Caco-2 (cell line): ENCODE results near the gene FBF1. TPM values are rescaled to one million over a fixed set of nuclear protein-coding genes. Genes with fewer than 3 reads are reported as not detected.

Experiments
- BruUV-seq: library from RNA; stranded (reverse); fragments of 400-500 nt; replicated peaks from 2 replicates; lab custom pipeline; 2021; lab: Mats Ljungman, UMichigan
- CTCF ChIA-PET: fragments of 300-600 bp; sonication (Branson Sonifier 250); formaldehyde crosslinking; loops from one replicate; lab custom pipeline; 2022; ENCODE audit warnings: antibody characterized with exemption; lab: Charles Lee
- POLR2A ChIA-PET: fragments of 300-600 bp; sonication (Branson Sonifier 250); formaldehyde crosslinking; loops from one replicate; lab custom pipeline; 2022; ENCODE audit warnings: antibody characterized with exemption; lab: Charles Lee
- DNase-seq, 2 experiments: peaks; one replicate each; pipeline versions ENCODE4 v3.0.0 to v3.0.0-alpha.2; 2020 to 2022
- H3K27me3 ChIP-seq: replicated peaks from 2 replicates; pipeline ENCODE4 v1.6.0; 2011; ENCODE audit warnings: low read length; ENCODE audit not compliant: control insufficient read depth, insufficient read depth
- H3K36me3 ChIP-seq: 2 replicates; pipeline ENCODE4 v1.5.1; 2011; ENCODE audit warnings: low read length; ENCODE audit not compliant: control insufficient read depth, insufficient read depth
- H3K4me1 ChIP-seq: fragments of 250-450 bp; sonication (Bioruptor Pico); 2 replicates; pipeline ENCODE4 v1.5.1; 2020; ENCODE audit warnings: mild to moderate bottlenecking
- H3K4me3 ChIP-seq: 2 replicates; pipeline ENCODE4 v1.5.1; 2011; ENCODE audit warnings: low read depth, mild to moderate bottlenecking, control low read depth, low read length
- H3K9me3 ChIP-seq: fragments of 250-450 bp; sonication (Bioruptor Pico); 2 replicates; pipeline ENCODE4 v1.5.1; 2020; ENCODE audit warnings: mild to moderate bottlenecking, moderate library complexity
- H3K27ac Mint-ChIP-seq: one replicate; pipeline ENCODE4 v1.8.0; 2022; ENCODE audit warnings: mixed read lengths; ENCODE audit not compliant: unreplicated experiment
- H3K27me3 Mint-ChIP-seq: one replicate; pipeline ENCODE4 v1.8.0; 2022; ENCODE audit warnings: mixed read lengths; ENCODE audit not compliant: insufficient read depth, unreplicated experiment
- H3K36me3 Mint-ChIP-seq: one replicate; pipeline ENCODE4 v1.8.0; 2022; ENCODE audit warnings: mild to moderate bottlenecking, mixed read lengths; ENCODE audit not compliant: insufficient read depth, unreplicated experiment
- H3K4me1 Mint-ChIP-seq: one replicate; pipeline ENCODE4 v1.8.0; 2022; ENCODE audit warnings: low read depth, mixed read lengths; ENCODE audit not compliant: unreplicated experiment
- H3K4me3 Mint-ChIP-seq: one replicate; pipeline ENCODE4 v1.8.0; 2022; ENCODE audit warnings: mild to moderate bottlenecking, moderate library complexity, mixed read lengths; ENCODE audit not compliant: unreplicated experiment
- H3K9me3 Mint-ChIP-seq: one replicate; pipeline ENCODE4 v1.8.0; 2022; ENCODE audit warnings: mixed read lengths; ENCODE audit not compliant: unreplicated experiment
- intact Hi-C: fragments of 100-400 bp; cut with micrococcal nuclease; formaldehyde crosslinking; loops from one replicate; pipeline ENCODE4 v1.10.0; 2022; ENCODE audit not compliant: unreplicated experiment
- total RNA-seq: library from RNA; stranded (reverse); gene quantifications from 2 replicates; pipeline ENCODE4 v1.2.3, GENCODE V29; 2022
- TF ChIP-seq, protein P1 (sequence below), 2 experiments: fragments of 200-600 bp in 1 of 2; IDR thresholded peaks; 1 replicate in 1 of 2; 2 replicates in 1 of 2; pipeline versions ENCODE4 v1.5.1 to v1.8.0; 2011 to 2022; ENCODE audit warnings: antibody characterized with exemption in 1 of 2, control low read depth in 1 of 2, inconsistent platforms in 1 of 2, low read depth in 1 of 2, low read length in 1 of 2, mild to moderate bottlenecking in 1 of 2, moderate library complexity in 1 of 2; ENCODE audit not compliant: insufficient read depth in 1 of 2, severe bottlenecking in 1 of 2, unreplicated experiment in 1 of 2

Gene FBF1
- total RNA-seq, 1 experiment from 2014 or later = 14.1 TPM

DNA sequence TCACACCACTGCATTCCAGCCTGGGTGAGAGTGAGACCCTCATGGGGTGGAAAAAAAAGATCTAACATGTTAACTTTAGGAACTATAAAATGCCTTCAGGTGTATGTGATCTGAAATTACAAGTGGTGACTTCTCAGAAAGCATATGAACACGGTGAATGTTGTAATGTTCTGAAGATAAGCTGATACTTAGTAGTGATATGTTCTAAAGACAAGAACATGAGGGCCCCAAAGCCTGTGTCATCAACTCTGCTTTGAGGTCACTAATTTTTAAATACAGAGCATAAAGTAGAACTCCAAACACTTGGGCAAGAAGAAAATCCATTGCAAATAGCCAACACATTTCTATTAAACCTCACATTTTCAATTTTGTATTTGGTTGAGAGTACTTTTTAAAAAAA, 2.6 kb upstream of the FBF1 start:
- no peaks in the 10 kb centered on the region for H3K9me3 ChIP-seq
- no peaks in the 10 kb centered on the region for H3K27me3 Mint-ChIP-seq
- no peak overlapping the region for H3K4me3 Mint-ChIP-seq
- BruUV-seq = no TSS peak
- H3K27me3 ChIP-seq = no peaks in the 10 kb centered on the region
- no peaks in the 10 kb centered on the region for H3K4me1 ChIP-seq
- H3K4me1 Mint-ChIP-seq = no peaks in the 10 kb centered on the region
- intact Hi-C loops = no loop called here
- ChIA-PET CTCF (no interaction called here), POLR2A (no interaction called here)
- H3K9me3 Mint-ChIP-seq = no peaks in the 10 kb centered on the region
- H3K4me3 ChIP-seq = no peak overlapping the region
- DNase-seq = no peak
- no peaks in the 10 kb centered on the region; the same call in none of the 2 replicates for H3K36me3 ChIP-seq
- TF ChIP-seq, protein P1, sequence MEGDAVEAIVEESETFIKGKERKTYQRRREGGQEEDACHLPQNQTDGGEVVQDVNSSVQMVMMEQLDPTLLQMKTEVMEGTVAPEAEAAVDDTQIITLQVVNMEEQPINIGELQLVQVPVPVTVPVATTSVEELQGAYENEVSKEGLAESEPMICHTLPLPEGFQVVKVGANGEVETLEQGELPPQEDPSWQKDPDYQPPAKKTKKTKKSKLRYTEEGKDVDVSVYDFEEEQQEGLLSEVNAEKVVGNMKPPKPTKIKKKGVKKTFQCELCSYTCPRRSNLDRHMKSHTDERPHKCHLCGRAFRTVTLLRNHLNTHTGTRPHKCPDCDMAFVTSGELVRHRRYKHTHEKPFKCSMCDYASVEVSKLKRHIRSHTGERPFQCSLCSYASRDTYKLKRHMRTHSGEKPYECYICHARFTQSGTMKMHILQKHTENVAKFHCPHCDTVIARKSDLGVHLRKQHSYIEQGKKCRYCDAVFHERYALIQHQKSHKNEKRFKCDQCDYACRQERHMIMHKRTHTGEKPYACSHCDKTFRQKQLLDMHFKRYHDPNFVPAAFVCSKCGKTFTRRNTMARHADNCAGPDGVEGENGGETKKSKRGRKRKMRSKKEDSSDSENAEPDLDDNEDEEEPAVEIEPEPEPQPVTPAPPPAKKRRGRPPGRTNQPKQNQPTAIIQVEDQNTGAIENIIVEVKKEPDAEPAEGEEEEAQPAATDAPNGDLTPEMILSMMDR (IDR thresholded peaks at IDR 0.05; ENCODE audit: insufficient read depth in 1 of 2, low read depth in 1 of 2, low read length in 1 of 2, severe bottlenecking in 1 of 2, unreplicated experiment in 1 of 2) = no peak
- H3K27ac Mint-ChIP-seq = no peak overlapping the region
- H3K36me3 Mint-ChIP-seq = peaks cover 34% of the 10 kb centered on the region

DNA sequence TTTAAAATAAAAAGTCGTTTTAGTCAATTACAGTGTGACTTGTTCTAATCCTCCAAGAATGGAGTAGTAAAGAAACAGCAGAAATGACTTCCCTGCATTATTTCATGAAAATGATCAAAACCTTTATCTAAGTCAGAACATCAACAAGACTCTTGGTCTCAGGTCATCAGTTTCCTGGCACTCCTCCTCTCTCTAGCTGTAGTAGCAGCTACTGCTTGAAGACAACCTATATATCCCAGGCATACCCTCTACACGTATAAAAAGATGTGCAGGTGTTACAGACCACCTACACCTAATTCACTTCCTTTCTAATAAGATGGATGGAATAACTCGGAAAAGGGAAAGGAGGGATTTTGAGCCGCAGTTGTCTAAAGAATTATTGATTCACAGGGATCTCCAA, 1.6 kb upstream of the FBF1 start:
- POLR2A ChIA-PET = no interaction called here
- Mint-ChIP-seq H3K9me3 (no peaks in the 10 kb centered on the region), H3K27ac (no peak overlapping the region)

DNA sequence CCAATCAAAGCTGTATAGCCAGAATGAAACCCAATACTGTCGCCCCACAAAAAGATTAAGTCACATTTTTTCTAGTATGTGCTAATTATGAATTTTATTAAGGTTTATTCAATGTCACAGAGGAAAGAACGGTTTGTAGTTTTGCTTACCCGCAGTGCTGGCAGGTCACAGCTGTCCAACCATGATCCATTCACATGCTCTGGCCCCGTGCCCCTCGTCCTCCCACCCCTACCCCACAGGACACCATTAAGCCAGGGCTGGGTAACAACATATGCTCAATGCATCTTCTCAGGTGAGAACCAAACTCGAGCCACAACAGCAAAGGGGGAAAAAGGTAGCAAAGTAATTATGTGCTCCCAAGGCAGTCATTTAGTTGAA, 589 bp upstream of the FBF1 start:
- CTCF ChIA-PET = interaction anchor here (0.5 to 1.2 kb wide), 6 partner anchors 23 to 73 kb away, joined by 3 to 11 read pairs (median 6); partner anchors contain the start of gene MRPL38

More for the DNA sequence above, 1.6 kb upstream of the FBF1 start:
- intact Hi-C loops = no loop called here
- BruUV-seq = no TSS peak
- Mint-ChIP-seq H3K4me3 (no peak overlapping the region), H3K4me1 (no peaks in the 10 kb centered on the region), H3K36me3 (peaks cover 26% of the 10 kb centered on the region), H3K27me3 (no peaks in the 10 kb centered on the region)
- Histone ChIP-seq H3K4me1 (no peaks in the 10 kb centered on the region), H3K36me3 (no peaks in the 10 kb centered on the region; the same call in none of the 2 replicates), H3K4me3 (no peak overlapping the region), H3K9me3 (no peaks in the 10 kb centered on the region), H3K27me3 (no peaks in the 10 kb centered on the region)
- TF ChIP-seq, protein P1 (IDR thresholded peaks at IDR 0.05; ENCODE audit: insufficient read depth in 1 of 2, low read depth in 1 of 2, low read length in 1 of 2, severe bottlenecking in 1 of 2, unreplicated experiment in 1 of 2) = no peak
- DNase-seq = no peak
- CTCF ChIA-PET = interaction anchor here (0.7 kb wide), 1 partner anchor 516 kb away, joined by 5 read pairs; no protein-coding TSS in a partner anchor

More for the DNA sequence above, 589 bp upstream of the FBF1 start:
- no peaks in the 10 kb centered on the region; the same call in none of the 2 replicates for H3K36me3 ChIP-seq
- H3K4me3 Mint-ChIP-seq = peak overlapping the region; percentile 79
- peak overlapping the region; percentile 17 for H3K4me3 ChIP-seq
- POLR2A ChIA-PET = interaction anchor here (0.6 to 1.3 kb wide), 13 partner anchors 8 to 412 kb away, joined by 3 to 15 read pairs (median 4); partner anchors contain the start of genes ACOX1, MRPL38, PRPSAP1 and TEN1
- no peaks in the 10 kb centered on the region for H3K4me1 Mint-ChIP-seq
- intact Hi-C loops = loop anchor here (1.0 to 2.0 kb wide), 2 partner anchors 36 to 63 kb away; no protein-coding TSS in a partner anchor
- no peaks in the 10 kb centered on the region for H3K4me1 ChIP-seq
- no peaks in the 10 kb centered on the region for H3K9me3 ChIP-seq
- H3K27ac Mint-ChIP-seq = peak overlapping the region; percentile 79
- no peaks in the 10 kb centered on the region for H3K27me3 Mint-ChIP-seq
- BruUV-seq = no TSS peak
- TF ChIP-seq, protein P1 (IDR thresholded peaks at IDR 0.05; ENCODE audit: insufficient read depth in 1 of 2, low read depth in 1 of 2, low read length in 1 of 2, severe bottlenecking in 1 of 2, unreplicated experiment in 1 of 2) = no peak
- no peaks in the 10 kb centered on the region for H3K9me3 Mint-ChIP-seq
- H3K27me3 ChIP-seq = no peaks in the 10 kb centered on the region
- DNase-seq = no peak
- H3K36me3 Mint-ChIP-seq = peaks cover 17% of the 10 kb centered on the region
